Nephron progenitor cell (in vitro differentiated cells): ENCODE data around the gene CRYGC.

Experiments used
- DNase-seq: peaks from one replicate; pipeline ENCODE4 v3.0.0; 2021
- H3K27ac Mint-ChIP-seq: 2 replicates; pipeline ENCODE4 v1.8.0; 2021; ENCODE audit warnings: mild to moderate bottlenecking, moderate library complexity, mixed read lengths
- H3K27me3 Mint-ChIP-seq: 2 replicates; pipeline ENCODE4 v1.8.0; 2021; ENCODE audit warnings: mild to moderate bottlenecking, low read depth, mixed read lengths; ENCODE audit not compliant: poor library complexity
- H3K36me3 Mint-ChIP-seq: 2 replicates; pipeline ENCODE4 v1.8.0; 2021; ENCODE audit warnings: low read depth, mixed read lengths
- H3K4me1 Mint-ChIP-seq: 2 replicates; pipeline ENCODE4 v1.8.0; 2021; ENCODE audit warnings: mixed read lengths
- H3K4me3 Mint-ChIP-seq: 2 replicates; pipeline ENCODE4 v1.8.0; 2021; ENCODE audit warnings: mild to moderate bottlenecking, moderate library complexity, mixed read lengths
- H3K9me3 Mint-ChIP-seq: 2 replicates; pipeline ENCODE4 v1.8.0; 2021; ENCODE audit warnings: mild to moderate bottlenecking, moderate library complexity, mixed read lengths
- TF ChIP-seq, protein P1 (sequence below): fragments of 200-600 bp; sonication (generic); IDR thresholded peaks from 2 replicates; pipeline ENCODE4 v1.5.0; 2021; ENCODE audit warnings: antibody characterized with exemption

Gene CRYGC

DNA sequence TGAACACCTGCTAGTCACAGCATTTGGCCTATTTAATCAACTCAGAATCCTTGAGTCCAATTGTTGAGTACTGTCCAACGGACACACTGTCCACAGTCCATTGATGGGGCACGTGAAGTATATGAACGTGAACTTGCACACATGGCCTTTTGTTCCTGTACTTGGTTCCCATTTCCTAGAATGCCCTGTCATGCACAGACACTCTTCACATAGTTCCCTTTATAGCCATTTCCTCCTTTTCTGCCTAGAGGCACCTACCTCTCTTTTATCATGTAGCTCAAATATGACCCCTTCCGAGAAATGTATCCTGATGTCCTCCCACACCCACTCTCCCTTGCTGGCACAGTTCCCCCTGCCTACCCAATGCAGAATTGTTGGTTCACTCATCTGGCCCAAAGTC, 42.5 kb upstream of the CRYGC start:
- no peaks in the 10 kb centered on the region for H3K9me3 Mint-ChIP-seq
- H3K4me1 Mint-ChIP-seq, result peaks cover 6% of the 10 kb centered on the region
- no peak for DNase-seq
- H3K4me3 Mint-ChIP-seq, result no peak overlapping the region
- TF ChIP-seq, protein P1, sequence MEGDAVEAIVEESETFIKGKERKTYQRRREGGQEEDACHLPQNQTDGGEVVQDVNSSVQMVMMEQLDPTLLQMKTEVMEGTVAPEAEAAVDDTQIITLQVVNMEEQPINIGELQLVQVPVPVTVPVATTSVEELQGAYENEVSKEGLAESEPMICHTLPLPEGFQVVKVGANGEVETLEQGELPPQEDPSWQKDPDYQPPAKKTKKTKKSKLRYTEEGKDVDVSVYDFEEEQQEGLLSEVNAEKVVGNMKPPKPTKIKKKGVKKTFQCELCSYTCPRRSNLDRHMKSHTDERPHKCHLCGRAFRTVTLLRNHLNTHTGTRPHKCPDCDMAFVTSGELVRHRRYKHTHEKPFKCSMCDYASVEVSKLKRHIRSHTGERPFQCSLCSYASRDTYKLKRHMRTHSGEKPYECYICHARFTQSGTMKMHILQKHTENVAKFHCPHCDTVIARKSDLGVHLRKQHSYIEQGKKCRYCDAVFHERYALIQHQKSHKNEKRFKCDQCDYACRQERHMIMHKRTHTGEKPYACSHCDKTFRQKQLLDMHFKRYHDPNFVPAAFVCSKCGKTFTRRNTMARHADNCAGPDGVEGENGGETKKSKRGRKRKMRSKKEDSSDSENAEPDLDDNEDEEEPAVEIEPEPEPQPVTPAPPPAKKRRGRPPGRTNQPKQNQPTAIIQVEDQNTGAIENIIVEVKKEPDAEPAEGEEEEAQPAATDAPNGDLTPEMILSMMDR, result no peak
- no peaks in the 10 kb centered on the region for H3K36me3 Mint-ChIP-seq
- H3K27me3 Mint-ChIP-seq, result no peaks in the 10 kb centered on the region
- H3K27ac Mint-ChIP-seq, result no peak overlapping the region

DNA sequence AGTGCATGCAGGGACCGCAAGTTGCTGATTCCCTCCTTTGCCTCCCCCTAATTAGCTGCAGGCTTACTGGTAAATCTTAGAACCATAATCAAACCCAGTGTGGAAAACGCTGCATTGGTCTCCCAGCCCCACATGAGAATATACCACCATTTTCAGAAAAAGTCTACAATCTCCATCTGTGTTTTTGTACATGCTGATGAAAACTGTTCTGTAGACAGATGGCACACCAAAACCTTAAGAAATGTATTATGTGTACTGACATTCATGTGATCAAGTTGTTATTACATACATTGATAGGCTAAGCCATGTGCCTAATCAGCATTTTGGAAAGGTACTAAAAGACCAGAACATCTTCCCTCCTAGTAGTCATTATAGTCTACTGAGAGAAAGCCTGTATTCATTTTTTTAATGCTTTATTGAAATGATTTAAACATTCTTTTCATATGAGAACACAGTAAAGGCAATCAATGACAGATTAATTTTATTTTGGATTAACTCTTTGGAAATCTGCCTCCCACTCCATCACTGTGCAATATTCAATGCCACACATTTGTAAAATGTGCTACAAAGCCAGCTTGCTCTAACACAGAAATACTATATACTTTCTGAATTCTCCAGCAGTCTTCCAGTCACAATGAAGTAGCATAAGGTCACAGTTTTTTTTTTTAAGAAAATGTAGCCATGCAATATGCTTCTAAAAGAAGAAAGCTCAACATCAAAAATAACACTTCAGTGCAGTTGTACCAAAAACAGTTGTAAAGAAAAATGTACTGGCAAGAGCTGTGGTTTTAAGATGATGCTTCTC, 35.5 kb upstream of the CRYGC start:
- DNase-seq, result no peak
- Mint-ChIP-seq H3K4me1 (no peaks in the 10 kb centered on the region), H3K4me3 (no peak overlapping the region), H3K27me3 (no peaks in the 10 kb centered on the region), H3K36me3 (no peaks in the 10 kb centered on the region), H3K9me3 (no peaks in the 10 kb centered on the region), H3K27ac (no peak overlapping the region)
- TF ChIP-seq, protein P1, result no peak

DNA sequence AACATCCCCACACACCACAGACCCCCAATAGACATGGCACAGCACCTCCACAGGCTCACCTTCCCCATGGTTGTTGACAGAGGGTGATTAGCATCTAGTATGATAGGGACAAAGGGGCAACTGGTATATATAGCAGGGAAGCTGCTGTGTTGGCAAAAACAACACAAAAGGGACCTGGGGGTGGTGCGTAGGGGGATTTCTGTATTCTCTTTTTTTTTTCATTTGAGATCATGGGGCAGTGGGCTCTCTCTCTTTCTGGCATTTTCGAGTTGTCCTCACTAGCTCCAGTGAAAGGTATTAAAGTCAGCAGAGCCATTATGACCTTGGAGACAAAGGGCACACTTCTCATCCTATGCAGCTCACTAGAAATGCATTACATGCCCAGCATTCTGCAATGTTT, 33.9 kb upstream of the CRYGC start, which contains the start of gene CRYGA:
Gene CRYGA (minus strand): TSS at position 101 of the 400 bp plus-strand sequence. CDS start 33 bp downstream, at position 68.
- TF ChIP-seq, protein P1, result no peak
- Mint-ChIP-seq H3K36me3 (no peaks in the 10 kb centered on the region), H3K27me3 (no peaks in the 10 kb centered on the region), H3K4me1 (no peaks in the 10 kb centered on the region), H3K4me3 (no peak within 1 kb of the TSS), H3K27ac (no peak within 1 kb of the TSS), H3K9me3 (peaks cover 4% of the 10 kb centered on the region)
- DNase-seq, result no peak

DNA sequence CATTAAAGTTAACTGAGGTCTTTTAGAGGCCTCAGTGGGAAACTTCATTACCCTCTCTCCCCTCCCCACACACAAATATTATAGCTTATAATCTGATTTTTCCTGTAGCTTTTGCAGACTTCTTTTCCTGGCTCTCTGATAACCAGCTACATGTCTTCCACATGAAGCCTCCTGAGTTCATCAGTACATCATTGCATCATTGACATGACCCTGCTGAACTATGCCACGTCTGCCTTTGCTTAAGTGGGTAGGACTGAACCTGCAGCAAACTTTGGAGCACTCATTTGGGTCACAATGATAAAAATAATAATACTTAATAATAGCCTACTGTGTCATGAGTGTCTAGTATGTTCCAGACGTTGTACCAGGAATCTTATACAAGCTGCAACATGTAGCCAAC, 26.8 kb upstream of the CRYGC start:
- DNase-seq, result no peak
- TF ChIP-seq, protein P1, result no peak
- Mint-ChIP-seq H3K36me3 (no peaks in the 10 kb centered on the region), H3K27ac (no peak overlapping the region), H3K4me3 (no peak overlapping the region), H3K4me1 (no peaks in the 10 kb centered on the region), H3K9me3 (peaks cover 11% of the 10 kb centered on the region), H3K27me3 (no peaks in the 10 kb centered on the region)

DNA sequence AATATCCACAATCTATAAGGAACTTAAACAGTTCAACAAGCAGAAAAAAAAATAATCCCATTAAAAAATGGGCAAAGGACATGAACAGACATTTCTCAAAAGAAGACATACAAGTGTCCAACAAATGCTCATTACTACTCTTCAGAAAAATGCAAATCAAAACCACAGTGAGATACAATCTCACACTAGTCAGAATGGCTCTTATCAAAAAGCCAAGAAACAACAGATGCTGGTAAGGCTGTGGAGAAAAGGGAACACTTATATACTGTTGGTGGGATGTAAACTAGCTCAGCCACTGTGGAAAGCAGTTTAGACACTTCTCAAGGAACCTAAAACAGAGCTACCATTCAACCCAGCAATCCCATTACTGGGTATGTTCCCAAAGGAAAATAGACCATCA, 23.5 kb upstream of the CRYGC start:
- no peaks in the 10 kb centered on the region for H3K36me3 Mint-ChIP-seq
- TF ChIP-seq, protein P1, result no peak
- H3K4me3 Mint-ChIP-seq, result no peak overlapping the region
- H3K27me3 Mint-ChIP-seq, result no peaks in the 10 kb centered on the region
- peaks cover 20% of the 10 kb centered on the region for H3K9me3 Mint-ChIP-seq
- H3K27ac Mint-ChIP-seq, result no peak overlapping the region
- no peak for DNase-seq
- no peaks in the 10 kb centered on the region for H3K4me1 Mint-ChIP-seq

DNA sequence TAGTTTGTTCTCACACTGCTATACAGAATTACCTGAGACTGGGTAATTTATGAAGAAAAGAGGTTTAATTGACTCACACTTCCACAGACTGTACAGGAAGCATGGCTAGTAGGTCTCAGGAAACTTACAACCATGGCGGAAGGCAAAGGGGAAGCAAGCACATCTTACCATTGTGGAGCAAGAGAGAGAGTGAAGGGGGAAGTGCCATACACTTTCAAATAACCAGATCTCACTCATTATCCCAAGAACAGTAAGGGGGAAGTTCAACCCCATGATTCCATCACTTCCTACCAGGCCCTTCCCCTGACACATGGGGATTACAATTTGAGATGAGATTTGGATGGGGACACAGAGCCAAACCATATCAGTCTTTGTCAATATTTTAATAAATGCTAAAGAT, 21.3 kb upstream of the CRYGC start:
- no peak overlapping the region for H3K4me3 Mint-ChIP-seq
- no peak overlapping the region for H3K27ac Mint-ChIP-seq
- DNase-seq, result no peak
- H3K4me1 Mint-ChIP-seq, result no peaks in the 10 kb centered on the region
- no peaks in the 10 kb centered on the region for H3K36me3 Mint-ChIP-seq
- no peaks in the 10 kb centered on the region for H3K27me3 Mint-ChIP-seq
- H3K9me3 Mint-ChIP-seq, result peaks cover 20% of the 10 kb centered on the region
- TF ChIP-seq, protein P1, result no peak
